GM19035 (cell line): Measurements from ENCODE around the gene METTL21A.

ENCODE experiments used
- ATAC-seq: cut with Tn5 transposase; IDR thresholded peaks from one replicate; pipeline ENCODE4 v1.9.1; 2021; ENCODE audit not compliant: unreplicated experiment

Gene METTL21A

DNA sequence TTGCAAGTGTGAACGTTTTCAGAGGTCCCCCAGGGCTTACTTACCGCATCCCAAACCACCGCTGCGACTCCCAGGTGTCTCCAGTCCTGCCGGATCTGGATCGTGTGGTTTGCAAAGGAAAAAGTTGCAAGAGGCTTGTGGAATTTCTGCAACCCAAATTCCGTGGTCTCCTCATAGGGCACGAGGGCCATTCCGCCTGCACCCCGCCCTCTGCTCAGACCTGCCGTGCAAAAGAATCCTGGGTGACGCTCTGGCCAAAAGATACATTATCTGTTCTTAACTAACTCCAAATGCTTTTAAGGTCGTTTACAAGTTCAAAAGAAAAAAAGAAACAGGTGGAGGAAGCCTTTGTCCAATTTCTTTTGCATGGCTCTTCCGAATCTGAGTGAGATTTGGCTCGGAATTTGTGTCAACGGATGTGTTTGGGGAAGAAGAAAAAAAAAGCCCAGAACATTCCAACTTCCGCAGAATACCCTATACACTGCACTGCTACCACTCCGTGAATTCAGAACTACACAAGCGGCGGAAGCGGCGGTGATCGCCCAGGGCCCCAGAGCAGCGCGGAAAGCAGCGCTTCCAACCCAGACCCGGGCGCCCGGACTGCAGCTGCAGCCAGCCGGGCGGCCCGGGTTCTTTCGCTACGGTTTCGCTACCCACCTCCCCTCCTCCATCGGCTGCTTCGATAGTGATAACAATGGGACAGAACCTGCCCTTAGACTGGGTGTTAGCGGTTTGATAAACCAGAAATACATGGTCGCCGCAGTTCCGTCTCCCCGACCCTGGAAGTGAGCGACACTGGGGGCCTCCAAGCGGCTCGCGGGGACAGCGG is 795 bp downstream of the METTL21A start:
- peak; percentile 41 for ATAC-seq

- ATAC-seq, result no peak
Measured at GRCh38 chr2:207621501-207622039, 3.6 kb downstream of the METTL21A start.

GRCh38 chr2:207619764-207620203 is 5.4 kb downstream of the METTL21A start:
- ATAC-seq, result peak; percentile 38

GRCh38 chr2:207617011-207617671 is 8.1 kb downstream of the METTL21A start:
- ATAC-seq, result no peak

DNA sequence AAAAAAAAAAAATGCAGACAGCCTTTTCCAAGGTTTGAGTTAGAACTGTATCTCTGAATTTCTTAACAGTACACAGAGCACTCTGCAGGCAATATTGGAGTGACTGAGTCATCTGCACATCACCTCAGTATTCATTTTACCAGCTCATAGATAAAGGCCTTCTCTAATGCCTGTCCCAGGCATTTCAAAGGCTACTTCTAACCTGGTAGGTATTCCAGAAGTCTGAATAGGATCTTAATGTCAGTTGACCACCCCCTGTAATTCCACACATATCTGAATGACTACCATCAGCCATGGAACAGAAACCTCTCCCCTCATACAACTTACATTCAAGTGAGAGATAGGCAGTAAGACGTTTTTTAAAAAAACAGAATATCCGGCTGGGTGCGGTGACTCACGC is 9.0 kb downstream of the METTL21A start:
- no peak for ATAC-seq

DNA sequence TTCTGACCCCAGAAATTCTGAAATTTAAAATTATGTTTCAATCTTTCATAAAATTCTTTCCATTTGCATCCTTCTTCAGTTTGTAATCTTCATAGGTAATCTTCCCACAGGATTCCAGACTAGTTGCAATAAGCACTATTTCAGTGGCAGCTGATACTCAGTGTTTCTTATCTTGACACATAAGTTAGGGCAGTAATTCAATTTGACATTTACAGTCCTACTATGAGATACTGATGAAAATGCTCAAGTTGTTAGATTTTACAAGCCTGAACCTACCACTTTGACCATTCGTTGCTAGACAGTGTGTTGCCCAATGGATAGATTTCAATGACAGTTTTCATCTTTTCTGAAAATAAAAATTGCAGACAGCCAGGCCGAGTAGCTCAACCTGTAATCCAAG is 10.4 kb downstream of the METTL21A start:
- no peak for ATAC-seq

GRCh38 chr2:207612714-207613113 is 12.5 kb downstream of the METTL21A start:
- ATAC-seq, result no peak

GRCh38 chr2:207606829-207607228 is 18.4 kb downstream of the METTL21A start:
- no peak for ATAC-seq

DNA sequence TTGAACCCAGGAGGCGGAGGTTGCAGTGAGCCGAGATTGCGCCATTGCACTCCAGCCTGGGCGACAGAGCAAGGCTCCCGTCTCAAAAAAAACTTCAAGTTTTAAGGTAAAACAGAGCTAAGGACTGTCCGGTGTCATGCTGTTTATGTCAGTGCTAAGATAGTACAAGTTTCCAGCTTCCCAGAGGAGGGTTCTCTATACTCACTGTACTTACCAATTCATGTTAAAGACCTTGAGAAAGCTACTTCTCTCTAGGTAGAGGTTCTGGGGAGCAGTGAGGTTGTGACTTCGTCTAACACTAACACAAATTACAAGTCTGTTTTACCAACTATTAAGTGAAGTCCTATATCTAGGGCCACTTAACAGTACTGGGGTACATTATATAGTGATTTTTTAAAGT is 18.8 kb downstream of the METTL21A start:
- ATAC-seq, result no peak

DNA sequence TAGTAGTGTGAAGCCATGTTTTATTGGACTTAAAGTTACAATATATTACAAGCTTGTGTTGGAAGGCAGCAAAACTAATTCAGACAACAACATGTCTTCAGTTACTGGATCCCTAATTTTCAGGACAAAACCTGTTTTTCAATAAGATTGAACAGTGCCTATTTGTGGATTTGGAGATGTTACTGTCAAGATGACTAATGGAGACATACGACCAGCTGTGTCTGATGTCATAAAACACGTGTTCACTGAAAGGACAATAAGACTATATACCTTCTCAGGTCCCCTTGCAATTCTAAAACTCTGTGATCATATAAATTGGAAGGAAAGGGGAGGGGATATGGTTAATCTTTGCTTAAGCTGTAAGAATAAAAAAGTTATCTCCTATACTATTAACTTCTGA is 21.7 kb downstream of the METTL21A start:
- no peak for ATAC-seq

GRCh38 chr2:207601774-207602173 is 23.4 kb downstream of the METTL21A start:
- ATAC-seq, result no peak

DNA sequence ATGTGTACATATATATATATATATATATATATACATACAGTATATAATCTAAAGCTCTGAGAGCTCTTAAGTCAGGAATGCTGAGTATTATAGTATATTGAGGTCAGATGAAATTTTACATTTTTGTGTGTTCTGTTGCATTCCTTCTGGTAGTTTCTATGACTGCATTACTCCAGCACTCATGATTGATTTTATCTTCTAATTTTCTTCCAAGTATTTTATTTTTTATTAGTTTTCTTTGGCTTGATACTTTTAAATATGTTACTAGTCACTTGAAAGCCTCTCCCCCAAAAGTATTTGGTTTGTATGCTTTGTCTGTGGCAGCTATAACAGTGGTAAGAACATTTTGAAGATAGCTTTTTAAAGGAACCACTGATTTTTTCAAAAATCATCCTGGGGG is 25.0 kb downstream of the METTL21A start:
- no peak for ATAC-seq

DNA sequence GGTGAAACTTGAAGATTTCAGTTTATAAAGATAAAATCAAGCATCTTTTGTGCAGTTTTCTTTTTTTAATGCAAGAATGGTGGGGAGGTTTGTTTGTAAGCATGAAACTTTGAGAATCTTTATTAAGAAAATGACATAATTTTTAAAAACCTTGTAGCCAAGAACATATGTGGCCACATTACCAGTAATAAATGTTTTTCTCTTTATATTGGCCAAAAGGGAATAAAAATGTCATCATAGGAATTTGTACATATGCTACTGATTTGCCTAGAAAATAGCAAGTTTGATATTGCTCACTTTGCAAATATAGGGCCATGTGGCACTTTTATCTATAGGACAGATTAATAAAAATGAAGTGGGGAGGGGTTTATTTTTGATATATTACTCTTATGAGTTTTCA is 25.6 kb downstream of the METTL21A start:
- no peak for ATAC-seq

DNA sequence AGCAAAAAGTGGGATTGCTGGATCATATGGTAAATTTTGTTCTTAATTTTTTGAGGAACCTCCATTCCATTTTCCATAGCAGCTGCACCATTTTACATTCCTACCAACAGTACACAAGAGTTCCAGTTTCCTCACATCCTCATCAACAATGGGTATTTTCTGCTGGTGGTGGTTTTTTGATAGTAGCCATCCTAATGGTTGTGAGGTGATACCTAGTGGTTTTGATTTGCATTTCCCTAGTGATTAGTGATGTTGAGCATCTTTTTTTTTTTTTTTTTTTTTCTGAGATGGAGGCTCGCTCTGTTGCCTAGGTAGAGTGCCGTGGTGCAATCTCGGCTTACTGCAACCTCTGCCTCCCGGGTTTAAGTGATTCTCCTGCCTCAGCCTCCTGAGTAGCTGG is 30.5 kb downstream of the METTL21A start:
- no peak for ATAC-seq

DNA sequence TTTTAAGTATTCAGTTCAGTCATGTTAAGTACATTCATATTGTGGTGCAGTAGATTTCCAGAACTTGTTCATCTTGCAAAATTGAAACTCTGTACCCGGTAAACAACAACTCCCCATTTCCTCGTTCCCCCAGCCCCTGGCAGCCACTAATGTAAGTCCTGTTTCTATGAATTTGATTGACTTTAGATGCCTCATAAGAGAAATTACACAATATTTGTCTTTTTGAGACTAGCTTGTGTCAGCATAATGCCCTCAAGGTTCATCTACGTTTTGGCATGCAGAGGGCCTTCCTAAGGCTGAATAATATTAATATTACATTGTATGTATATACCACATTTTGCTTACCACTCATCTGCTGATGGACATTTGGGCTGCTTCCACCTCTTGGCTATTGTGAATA is 30.9 kb downstream of the METTL21A start:
- no peak for ATAC-seq

GRCh38 chr2:207593277-207593676 is 31.9 kb downstream of the METTL21A start:
- no peak for ATAC-seq

- no peak for ATAC-seq
Measured at GRCh38 chr2:207589143-207589542, 36.1 kb downstream of the METTL21A start.

DNA sequence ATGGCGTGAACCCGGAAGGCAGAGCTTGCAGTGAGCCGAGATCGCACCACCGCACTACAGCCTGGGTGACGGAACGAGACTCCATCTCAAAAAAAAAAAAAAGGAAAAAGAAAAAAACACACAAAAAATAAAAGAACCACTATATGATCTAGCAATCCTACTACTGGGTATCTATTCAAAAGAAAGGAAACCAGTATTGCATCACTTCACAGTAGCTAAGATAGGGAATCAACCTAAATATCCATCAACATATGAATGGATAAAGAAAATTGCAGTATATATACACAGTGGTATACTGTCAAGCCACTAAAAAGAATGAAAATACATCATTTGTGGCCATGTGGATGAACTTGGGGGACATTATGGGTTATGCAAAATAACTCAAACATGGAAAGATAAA is 37.9 kb downstream of the METTL21A start:
- ATAC-seq, result no peak

DNA sequence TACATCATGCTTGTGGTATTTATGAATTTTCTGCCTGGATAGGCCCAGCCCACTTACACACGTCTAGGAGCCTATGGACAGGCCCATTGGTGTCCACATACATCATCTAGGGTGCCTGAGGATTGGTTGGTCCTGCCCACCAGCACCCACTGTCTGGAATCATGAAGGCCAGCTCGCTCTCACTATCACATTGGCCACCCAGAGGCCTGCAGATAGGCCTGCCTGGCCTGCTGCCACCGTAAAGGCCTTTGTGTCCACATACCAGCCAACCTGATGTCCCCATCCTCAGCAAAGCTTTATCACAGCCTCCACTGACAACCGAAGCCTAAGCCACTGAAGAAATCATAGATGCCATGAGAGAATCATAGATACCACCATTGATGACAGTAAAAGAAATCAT is 40.2 kb downstream of the METTL21A start:
- ATAC-seq, result no peak

GRCh38 chr2:207571370-207571769 is 53.8 kb downstream of the METTL21A start:
- ATAC-seq, result no peak

GRCh38 chr2:207567671-207568070 is 57.5 kb downstream of the METTL21A start:
- ATAC-seq, result no peak
